GM19043 (cell line): ENCODE results near the gene CTNND2.
"Not testable (repeated sequence)": the region's sequence is repeated elsewhere in the genome, so short reads cannot be mapped to it uniquely, and the experiment has no call there.

Source experiments
- ATAC-seq: cut with Tn5 transposase; IDR thresholded peaks from one replicate; pipeline ENCODE4 v1.9.1; 2021; ENCODE audit warnings: low read depth; ENCODE audit not compliant: unreplicated experiment

The CTNND2 gene

GRCh38 chr5:11494340-11494739 is 409.9 kb downstream of the CTNND2 start:
- ATAC-seq, result no peak

DNA sequence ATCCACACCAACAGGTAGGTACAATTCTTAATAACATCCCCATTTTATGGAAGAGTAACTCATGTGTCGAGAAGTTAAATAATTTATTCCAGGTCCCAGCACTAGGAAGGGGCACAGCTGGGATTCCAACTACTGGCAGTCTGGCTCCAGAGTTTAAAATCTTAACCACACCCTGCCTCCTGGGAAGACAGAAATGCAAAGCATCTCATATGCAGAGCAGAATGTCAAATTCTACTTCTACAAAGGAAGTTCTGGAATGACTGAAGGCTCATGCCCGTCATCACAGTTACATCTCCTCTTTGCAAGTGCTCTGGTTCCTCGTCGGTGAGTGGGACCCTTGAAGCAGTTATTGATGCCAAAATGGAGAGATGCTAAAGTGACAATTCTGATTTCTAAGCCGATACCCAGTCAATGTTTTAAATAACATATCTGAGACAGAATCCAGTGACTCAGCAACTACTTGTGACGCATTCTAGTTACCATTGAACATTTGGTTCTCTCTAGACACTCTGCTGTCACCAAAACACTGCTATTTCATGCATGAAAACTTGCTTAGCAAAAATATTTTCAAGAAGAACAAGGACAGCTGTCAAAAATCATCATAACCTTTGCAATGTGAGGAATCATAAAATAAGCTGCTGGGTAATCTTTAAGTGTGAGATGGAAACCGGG is 412.7 kb downstream of the CTNND2 start:
- ATAC-seq, result no peak

DNA sequence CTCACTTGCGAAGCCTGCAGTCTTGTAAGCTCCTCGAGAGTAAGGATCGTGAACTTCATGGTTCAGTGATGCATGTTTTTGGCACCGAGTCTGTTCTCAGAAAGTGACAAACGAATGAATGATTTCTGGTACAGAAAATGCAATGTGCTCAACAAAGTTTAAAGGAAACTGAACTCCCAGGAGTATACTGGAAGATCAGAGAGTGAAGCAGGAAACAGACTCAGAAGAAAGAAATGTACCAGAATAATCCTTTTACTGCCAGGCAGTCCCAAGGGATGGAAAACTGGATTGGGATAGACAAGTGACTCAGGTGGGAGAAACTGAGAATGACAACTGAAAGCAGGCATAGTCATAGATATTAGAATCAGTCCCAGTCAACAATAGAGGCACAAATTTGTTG is 420.6 kb downstream of the CTNND2 start:
- ATAC-seq, result no peak

DNA sequence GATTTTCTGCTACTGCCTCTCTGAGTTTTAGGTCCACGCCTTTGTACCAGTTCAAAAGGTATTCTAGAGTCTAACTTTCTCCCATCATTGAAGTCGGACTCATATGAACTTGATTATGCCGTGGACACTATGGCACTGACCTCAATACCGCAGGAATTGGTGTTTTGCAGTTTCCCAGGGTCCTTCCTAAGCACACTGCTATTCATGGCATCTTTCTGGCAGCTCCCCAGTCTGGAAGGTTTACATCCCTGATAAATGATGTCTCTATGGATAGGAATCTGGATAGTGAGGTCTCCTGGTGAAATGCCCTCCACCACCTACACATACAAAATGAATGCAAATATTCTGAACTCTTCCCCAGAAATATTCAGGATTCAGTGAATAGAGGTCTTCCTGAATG is 422.2 kb downstream of the CTNND2 start:
- ATAC-seq, result no peak

GRCh38 chr5:11477786-11478185 is 426.5 kb downstream of the CTNND2 start:
- no peak for ATAC-seq

GRCh38 chr5:11476866-11477265 is 427.4 kb downstream of the CTNND2 start:
- no peak for ATAC-seq

DNA sequence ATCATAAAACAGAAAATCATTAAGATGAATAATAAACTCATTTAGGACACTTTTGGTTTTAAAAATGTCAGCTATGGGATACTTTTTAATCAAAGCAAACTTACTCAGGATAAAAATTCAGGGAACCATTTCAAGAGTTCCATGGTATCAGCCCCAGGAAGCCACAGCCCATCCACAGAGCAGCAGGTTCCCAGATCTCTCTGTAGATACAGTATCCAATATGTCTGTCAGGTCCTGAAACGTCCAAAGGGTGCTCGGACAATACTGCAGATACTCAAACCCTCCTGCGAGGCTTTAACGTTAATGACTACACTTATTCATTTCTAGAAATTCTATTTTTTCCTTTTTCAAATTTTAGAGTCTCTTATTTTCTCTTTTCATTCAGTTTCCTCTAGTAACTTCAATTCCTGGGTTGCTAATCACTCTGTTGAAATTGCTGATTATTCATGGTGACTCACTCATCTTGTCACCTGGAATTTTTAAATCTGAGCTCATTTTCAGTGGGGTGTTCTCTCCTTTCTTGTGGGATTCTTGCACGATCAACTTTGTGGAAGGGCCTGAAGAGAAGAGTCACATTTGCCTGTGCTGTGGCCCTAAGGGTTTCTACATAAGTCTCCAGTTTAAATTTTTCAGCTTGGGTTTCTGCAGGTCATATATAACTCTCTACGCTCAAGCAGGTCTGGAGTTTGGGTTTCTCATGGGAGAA is 435.8 kb downstream of the CTNND2 start:
- ATAC-seq, result no peak

GRCh38 chr5:11467588-11467987 is 436.7 kb downstream of the CTNND2 start:
- ATAC-seq, result no peak

DNA sequence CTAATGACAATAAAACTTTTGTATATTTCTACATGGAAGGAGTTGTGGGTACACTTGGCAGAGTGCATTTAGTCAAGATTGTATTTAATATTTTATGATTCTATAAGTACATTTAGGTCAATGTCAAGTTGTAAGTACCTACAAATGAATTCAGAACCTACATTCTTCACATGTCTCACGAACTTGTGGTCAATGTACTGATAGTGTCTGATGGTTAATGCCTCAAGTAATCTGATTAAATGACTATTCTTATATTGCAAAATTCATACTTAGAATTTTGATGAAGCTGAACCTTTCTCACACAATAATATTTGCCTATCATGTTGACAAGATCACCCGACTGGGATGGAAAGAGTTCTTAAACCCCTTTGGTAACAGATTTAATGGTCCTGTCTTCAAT is 444.5 kb downstream of the CTNND2 start:
- no peak for ATAC-seq

DNA sequence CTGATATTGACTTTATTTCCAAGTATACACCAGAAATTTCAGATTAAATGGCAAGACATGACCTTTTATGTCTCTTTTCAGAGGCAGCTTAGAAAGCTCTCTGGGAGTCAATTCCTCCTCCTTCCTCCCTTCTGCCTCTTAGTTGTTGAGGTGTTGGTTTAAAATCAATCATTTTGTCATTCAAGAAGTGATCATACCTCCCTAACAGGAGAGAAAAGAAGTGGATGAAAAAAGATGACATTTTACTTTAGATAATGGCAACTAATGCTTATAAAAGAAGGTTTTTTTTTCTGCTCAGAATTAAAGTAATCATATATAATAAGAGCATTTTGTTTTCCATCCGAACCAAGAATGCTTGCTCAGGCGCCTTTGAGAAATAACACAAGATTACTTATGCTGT is 448.7 kb downstream of the CTNND2 start:
- ATAC-seq, result no peak

DNA sequence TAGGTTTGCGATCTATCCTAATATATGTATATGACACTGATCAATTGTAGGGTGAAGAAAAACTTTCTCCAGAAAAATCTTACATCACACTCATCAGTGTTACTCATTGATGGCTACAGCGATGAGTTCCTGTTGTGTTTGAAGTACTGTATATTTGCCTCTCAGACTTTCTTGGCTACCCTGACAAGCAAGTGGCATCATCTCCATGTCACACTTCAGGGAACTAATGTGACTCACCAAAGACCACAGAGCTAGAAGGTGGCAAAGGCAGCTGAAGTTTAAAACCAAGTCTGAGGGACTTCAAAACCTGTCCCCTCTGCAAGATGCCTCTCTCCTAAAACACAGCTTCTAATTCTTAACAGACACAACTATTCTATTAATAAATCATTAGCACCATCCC is 451.4 kb downstream of the CTNND2 start:
- no peak for ATAC-seq

GRCh38 chr5:11449966-11450365 is 454.3 kb downstream of the CTNND2 start:
- ATAC-seq, result no peak

GRCh38 chr5:11449217-11449616 is 455.0 kb downstream of the CTNND2 start:
- no peak for ATAC-seq

DNA sequence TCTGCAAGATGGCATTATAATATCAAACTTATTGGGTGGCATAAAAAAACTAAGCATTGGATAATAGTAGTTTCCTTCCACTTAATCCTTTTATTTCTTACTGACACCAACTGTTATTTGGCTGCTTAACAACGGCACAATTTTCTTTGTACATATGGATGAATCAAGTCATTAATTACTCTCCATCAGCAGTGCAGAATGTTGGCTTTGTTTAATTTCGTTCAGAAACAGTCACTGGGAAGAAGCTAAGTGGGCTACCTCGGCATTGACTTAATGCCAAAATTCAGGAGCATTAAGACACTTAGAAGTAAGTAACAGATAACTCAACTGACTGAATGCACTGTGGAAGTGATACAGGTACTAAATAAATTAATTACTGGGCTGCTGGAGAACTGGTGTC is 460.4 kb downstream of the CTNND2 start:
- no peak for ATAC-seq

DNA sequence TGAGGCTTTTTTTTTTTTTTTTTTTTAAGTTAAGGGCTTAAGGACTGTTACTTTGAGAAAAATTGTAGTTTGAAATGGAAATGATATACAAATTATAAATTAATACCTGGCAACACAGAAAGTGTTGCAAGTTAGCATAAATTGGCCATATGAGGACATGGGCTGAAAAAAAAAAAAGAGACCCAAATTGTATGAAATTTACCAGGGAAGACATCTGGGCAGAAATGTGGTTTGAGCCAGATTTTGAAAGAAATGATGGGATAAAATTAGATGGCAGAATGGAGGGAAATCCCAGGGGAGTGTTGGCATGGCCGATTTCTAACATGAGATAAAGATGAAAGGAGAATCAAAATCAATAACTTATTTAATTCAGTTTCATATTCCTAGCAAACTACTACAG is 472.1 kb downstream of the CTNND2 start:
- no peak for ATAC-seq

DNA sequence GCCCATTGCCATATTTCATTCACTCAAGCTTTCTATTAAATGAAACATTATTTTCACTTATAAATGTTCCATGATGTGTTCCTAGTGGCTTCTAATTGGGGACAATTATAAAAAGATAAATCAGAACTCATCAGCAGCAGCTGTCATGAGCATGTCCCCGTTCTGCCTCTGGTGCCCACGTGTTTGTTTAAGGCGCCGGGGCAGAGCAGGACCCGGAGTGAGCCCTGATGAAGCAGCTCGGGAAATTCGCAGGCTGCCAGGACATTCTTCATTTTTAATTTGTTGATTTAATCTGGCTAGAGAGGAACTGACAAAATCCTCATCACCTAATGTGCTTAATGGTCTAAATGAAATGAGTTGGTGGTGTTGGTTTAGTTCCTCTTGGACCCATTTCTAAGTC is 475.0 kb downstream of the CTNND2 start:
- ATAC-seq, result no peak

DNA sequence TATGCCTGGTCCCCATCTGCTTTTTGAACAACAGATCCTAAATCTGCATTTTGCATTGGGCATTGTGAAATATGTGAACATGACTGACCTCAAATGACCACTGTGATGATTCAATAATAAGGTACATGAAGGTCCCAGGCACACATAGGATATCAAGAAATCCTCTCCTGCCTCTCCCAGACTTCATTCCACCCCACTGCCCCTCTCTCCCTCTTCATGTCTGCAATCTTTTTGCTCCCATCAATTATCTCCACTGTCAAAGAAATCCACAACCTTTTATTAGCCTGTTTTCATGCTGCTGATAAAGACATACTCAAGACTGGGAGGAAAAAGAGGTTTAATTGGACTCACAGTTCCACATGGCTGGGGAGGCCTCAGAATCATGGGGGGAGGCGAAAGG is 476.7 kb downstream of the CTNND2 start:
- ATAC-seq, result no peak

- ATAC-seq, result no peak
Measured at GRCh38 chr5:11426442-11426841, 477.8 kb downstream of the CTNND2 start.

DNA sequence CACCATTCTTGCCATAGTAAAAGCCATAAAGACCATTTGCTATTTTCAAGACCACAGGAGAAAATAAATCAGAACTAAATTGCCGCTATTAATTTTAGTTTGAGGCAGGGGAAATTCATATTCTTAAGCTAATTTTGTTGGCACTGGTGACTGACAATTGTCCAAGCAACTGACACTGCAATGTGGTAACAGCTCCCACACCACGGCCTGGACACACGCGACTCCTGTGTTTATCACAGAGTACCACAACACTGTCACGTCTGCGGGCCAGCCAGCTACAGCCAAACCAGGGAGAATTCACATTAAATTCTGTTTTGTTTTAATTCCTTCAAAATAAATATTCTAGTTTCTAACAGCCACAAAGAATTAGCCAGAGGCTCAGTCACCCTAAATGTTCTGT is 481.9 kb downstream of the CTNND2 start:
- ATAC-seq, result no peak

DNA sequence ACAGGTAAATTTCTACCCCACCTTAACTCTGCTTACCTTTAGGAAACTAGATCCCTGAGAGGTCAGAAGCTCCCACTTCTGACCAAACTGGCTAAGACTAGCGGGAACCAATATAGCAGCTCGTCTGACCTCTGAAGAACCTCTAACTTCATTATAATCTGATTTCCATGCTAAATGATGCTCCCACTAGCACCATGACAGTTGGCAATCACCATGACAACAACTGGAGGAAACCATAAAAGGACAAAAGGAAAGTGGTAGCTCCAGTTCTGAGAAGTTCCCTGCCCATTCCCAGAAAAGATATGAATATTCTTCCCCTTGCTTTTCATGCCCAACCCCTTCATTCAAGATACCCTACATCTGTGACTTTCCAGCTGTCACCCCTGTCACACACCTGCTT is 483.3 kb downstream of the CTNND2 start:
- no peak for ATAC-seq

GRCh38 chr5:11415751-11416150 is 488.5 kb downstream of the CTNND2 start:
- ATAC-seq, result no peak

DNA sequence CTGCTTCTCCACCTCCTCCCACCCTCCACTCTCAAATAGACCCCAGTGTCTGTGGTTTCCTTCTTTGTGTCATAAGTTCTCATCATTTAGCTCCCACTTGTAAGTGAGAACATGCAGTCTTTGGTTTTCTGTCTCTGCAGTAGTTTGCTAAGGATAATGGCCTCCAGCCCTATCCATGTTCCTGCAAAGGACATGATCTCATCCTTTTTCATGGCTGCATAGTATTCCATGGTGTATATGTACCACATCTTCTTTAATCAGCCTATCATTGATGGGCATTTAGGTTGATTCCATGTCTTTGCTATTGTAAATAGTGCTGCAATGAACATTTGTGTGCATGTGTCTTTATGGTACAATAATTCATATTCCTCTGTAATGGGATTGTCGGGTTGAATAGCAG is 489.5 kb downstream of the CTNND2 start:
- ATAC-seq, result not testable (repeated sequence)
